Loucy (cell line): ENCODE data around the gene GRK1.

Experiments
- H2AFZ ChIP-seq: fragments of 200-600 bp; sonication (generic); 2 replicates; pipeline ENCODE4 v1.6.0; 2016; ENCODE audit warnings: antibody characterized with exemption, mild to moderate bottlenecking, low read length, moderate library complexity
- H3F3A ChIP-seq: fragments of 200-600 bp; 2 replicates; pipeline ENCODE4 v1.6.0; 2016; ENCODE audit warnings: antibody characterized with exemption, low read depth, mild to moderate bottlenecking
- H3K27me3 ChIP-seq: fragments of 200-600 bp; sonication (generic); 2 replicates; pipeline ENCODE4 v1.6.1; 2014; ENCODE audit warnings: low read length, mild to moderate bottlenecking; ENCODE audit not compliant: insufficient read depth, poor library complexity, severe bottlenecking
- H3K36me3 ChIP-seq: fragments of 200-600 bp; sonication (generic); 2 replicates; pipeline ENCODE4 v1.6.1; 2016; ENCODE audit warnings: low read length; ENCODE audit not compliant: insufficient read depth
- H3K4me1 ChIP-seq: fragments of 200-600 bp; sonication (generic); 2 replicates; pipeline ENCODE4 v1.5.1; 2014; ENCODE audit warnings: low read length, mild to moderate bottlenecking; ENCODE audit not compliant: insufficient read depth, poor library complexity, severe bottlenecking
- H3K4me2 ChIP-seq: fragments of 200-600 bp; sonication (generic); 2 replicates; pipeline ENCODE4 v1.6.0; 2014; ENCODE audit warnings: antibody characterized with exemption, low read length, low read depth, mild to moderate bottlenecking; ENCODE audit not compliant: poor library complexity, severe bottlenecking
- H3K4me3 ChIP-seq: fragments of 200-600 bp; sonication (generic); 2 replicates; pipeline ENCODE4 v1.5.1; 2014; ENCODE audit warnings: low read length, mild to moderate bottlenecking, mixed read lengths; ENCODE audit not compliant: poor library complexity, severe bottlenecking
- H3K79me2 ChIP-seq: fragments of 200-600 bp; sonication (generic); 2 replicates; pipeline ENCODE4 v1.6.1; 2014; ENCODE audit warnings: low read length; ENCODE audit not compliant: insufficient read depth
- H3K9ac ChIP-seq: fragments of 200-600 bp; sonication (generic); 2 replicates; pipeline ENCODE4 v1.6.0; 2014; ENCODE audit warnings: mild to moderate bottlenecking, low read depth, low read length, moderate library complexity; ENCODE audit not compliant: poor library complexity, severe bottlenecking
- H3K9me2 ChIP-seq: fragments of 200-600 bp; sonication (generic); replicated peaks from 2 replicates; pipeline ENCODE4 v1.6.1; 2016; ENCODE audit warnings: low read depth, low read length, mixed read lengths
- H3K9me3 ChIP-seq: fragments of 200-600 bp; sonication (generic); 2 replicates; pipeline ENCODE4 v1.6.1; 2014; ENCODE audit warnings: mild to moderate bottlenecking, antibody characterized with exemption, low read length, low read depth; ENCODE audit not compliant: insufficient read depth
- H4K20me1 ChIP-seq: fragments of 200-600 bp; sonication (generic); 2 replicates; pipeline ENCODE4 v1.6.0; 2014; ENCODE audit warnings: antibody characterized with exemption, low read length, mild to moderate bottlenecking; ENCODE audit not compliant: insufficient read depth, poor library complexity, severe bottlenecking
- EZH2phosphoT487 ChIP-seq: fragments of 200-600 bp; IDR thresholded peaks from 2 replicates; pipeline ENCODE4 v1.6.1; 2018; ENCODE audit warnings: antibody characterized with exemption, mild to moderate bottlenecking, moderate library complexity, borderline replicate concordance
- TF ChIP-seq, protein P1 (sequence below): fragments of 200-600 bp; sonication (generic); conservative IDR thresholded peaks from 2 replicates; pipeline ENCODE4 v1.5.1; 2014; ENCODE audit warnings: mild to moderate bottlenecking, antibody characterized with exemption, low read length

The GRK1 gene

GRCh38 chr13:113666951-113667701 lies at the start of gene GRK1:
Gene GRK1 (plus strand): TSS chr13:113667219. CDS start chr13:113667387, 168 bp downstream.
- Histone ChIP-seq H3K27me3 (no peaks in the 10 kb centered on the region), H3K4me2 (no peak within 1 kb of the TSS), H2AFZ (no peak within 1 kb of the TSS), H3K4me1 (no peaks in the 10 kb centered on the region), H3F3A (no peaks in the 10 kb centered on the region), H3K9me3 (no peaks in the 10 kb centered on the region), H3K79me2 (no peaks in the 10 kb centered on the region), H3K36me3 (no peaks in the 10 kb centered on the region), H3K9ac (no peak within 1 kb of the TSS), H3K9me2 (no peaks in the 10 kb centered on the region), H4K20me1 (no peaks in the 10 kb centered on the region), H3K4me3 (no peak within 1 kb of the TSS)
- TF ChIP-seq, protein P1, sequence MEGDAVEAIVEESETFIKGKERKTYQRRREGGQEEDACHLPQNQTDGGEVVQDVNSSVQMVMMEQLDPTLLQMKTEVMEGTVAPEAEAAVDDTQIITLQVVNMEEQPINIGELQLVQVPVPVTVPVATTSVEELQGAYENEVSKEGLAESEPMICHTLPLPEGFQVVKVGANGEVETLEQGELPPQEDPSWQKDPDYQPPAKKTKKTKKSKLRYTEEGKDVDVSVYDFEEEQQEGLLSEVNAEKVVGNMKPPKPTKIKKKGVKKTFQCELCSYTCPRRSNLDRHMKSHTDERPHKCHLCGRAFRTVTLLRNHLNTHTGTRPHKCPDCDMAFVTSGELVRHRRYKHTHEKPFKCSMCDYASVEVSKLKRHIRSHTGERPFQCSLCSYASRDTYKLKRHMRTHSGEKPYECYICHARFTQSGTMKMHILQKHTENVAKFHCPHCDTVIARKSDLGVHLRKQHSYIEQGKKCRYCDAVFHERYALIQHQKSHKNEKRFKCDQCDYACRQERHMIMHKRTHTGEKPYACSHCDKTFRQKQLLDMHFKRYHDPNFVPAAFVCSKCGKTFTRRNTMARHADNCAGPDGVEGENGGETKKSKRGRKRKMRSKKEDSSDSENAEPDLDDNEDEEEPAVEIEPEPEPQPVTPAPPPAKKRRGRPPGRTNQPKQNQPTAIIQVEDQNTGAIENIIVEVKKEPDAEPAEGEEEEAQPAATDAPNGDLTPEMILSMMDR, result no peak
- TF ChIP-seq EZH2phosphoT487, result no peak

GRCh38 chr13:113617961-113618360 lies 49.1 kb upstream of the GRK1 start:
- H3K9ac ChIP-seq, result no peak overlapping the region
- no peak overlapping the region for H3K4me3 ChIP-seq
- no peaks in the 10 kb centered on the region for H3K79me2 ChIP-seq
- no peak overlapping the region for H3K4me2 ChIP-seq
- no peaks in the 10 kb centered on the region for H3K9me2 ChIP-seq
- no peaks in the 10 kb centered on the region for H3K4me1 ChIP-seq
- H2AFZ ChIP-seq, result no peak overlapping the region
- H3F3A ChIP-seq, result no peaks in the 10 kb centered on the region
- H3K9me3 ChIP-seq, result no peaks in the 10 kb centered on the region
- TF ChIP-seq, protein P1, result no peak
- no peak for TF ChIP-seq EZH2phosphoT487
- no peaks in the 10 kb centered on the region for H3K27me3 ChIP-seq
- H4K20me1 ChIP-seq, result no peaks in the 10 kb centered on the region
- no peaks in the 10 kb centered on the region for H3K36me3 ChIP-seq

GRCh38 chr13:113618455-113618854 lies 48.6 kb upstream of the GRK1 start:
- Histone ChIP-seq H2AFZ (no peak overlapping the region), H3K36me3 (no peaks in the 10 kb centered on the region), H3K4me1 (no peaks in the 10 kb centered on the region), H3K4me2 (no peak overlapping the region), H3K9me2 (no peaks in the 10 kb centered on the region), H3F3A (no peaks in the 10 kb centered on the region), H3K9ac (no peak overlapping the region), H4K20me1 (no peaks in the 10 kb centered on the region), H3K27me3 (no peaks in the 10 kb centered on the region), H3K4me3 (no peak overlapping the region), H3K9me3 (no peaks in the 10 kb centered on the region), H3K79me2 (no peaks in the 10 kb centered on the region)
- TF ChIP-seq, protein P1, result no peak
- TF ChIP-seq EZH2phosphoT487, result no peak
